Epithelial cell of prostate (primary cell): ENCODE measurements around the gene RAI1.

Source experiments
- DNase-seq: peaks from one replicate; pipeline ENCODE4 v3.0.0-alpha.2; 2011; ENCODE audit warnings: low read depth, low spot score
- H3K27ac ChIP-seq: fragments of 450-650 bp; 2 replicates; pipeline ENCODE4 v1.5.1; 2017; ENCODE audit warnings: mild to moderate bottlenecking

Gene RAI1

DNA sequence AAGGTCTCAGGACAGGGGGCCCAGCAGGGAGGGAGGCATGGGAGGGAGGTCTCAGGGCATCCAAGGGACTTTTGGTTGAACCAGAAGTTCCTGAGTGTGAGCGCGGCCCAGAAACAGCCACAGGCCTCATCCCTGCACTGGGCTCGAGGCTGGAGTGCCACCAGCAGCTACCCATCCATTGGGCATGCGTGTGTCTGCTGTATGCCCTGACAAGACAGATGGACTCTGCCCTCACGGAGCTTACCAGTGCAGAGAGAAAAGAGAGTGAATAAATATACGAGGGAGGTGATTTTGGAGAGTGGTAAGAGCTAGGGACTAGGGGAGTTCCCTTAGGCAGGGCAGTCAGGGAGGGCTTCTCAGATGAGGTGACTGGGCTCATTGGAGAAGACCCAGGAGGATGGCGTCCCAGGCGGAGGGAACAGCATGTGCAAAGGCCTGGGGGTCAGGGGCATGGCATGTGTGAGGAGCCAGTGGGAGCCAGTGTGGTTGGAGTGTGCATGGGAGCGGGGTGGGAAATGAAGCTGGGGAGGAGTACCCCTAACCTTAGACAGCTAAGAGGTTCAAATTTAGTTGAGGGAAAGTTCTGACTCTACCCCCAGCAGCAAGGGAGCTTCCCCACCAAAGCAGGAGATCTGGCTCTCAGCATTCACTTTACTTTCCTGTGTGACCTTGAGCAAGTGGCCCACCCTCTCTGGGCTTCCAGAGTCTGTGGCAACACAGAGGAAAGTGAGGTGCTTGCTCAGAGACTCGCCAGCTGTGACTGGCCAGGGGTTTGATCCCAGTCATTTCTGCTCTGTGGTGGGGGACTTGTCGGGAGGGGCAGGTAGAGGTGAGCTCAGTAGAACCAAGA lies 80.9 kb downstream of the RAI1 start:
- no peak overlapping the region for H3K27ac ChIP-seq
- DNase-seq: no peak

DNA sequence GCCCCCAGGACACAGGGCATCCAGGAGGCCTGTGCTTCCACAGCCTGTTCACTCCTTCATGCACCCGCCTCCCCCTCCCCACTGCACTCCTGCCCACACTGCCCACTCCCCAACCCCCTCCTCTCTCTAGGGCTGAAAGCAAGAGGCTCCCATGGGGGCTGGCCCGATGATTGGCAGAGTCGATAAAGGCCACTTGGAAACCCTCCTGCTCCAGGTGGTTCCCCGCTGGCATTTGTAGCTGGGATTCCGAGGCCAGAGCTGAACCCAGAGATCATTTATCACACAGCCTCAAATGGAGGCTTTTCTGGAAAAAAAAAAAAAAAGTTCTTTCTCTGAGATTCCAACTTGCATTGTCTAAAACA lies 81.5 kb downstream of the RAI1 start:
- no peak for DNase-seq

DNA sequence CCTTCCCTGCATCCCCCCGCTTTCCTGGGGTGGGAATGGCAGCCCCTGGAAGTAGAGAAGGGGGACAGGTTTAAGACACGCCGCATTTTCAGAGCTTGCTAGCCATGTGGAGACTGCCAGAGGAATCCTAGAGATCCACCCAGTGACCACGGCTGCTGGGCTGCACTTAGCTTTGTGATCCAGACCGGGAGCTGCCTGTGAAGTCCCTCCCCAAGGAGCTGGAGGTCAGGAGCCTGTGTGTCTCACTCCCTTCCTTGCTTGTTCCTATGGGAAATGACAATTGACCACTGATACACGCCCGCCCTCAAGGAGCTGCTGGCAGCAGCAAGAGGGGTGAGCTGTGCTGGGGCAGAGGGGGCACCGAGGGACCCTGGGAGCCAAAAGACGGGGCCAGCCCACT lies 81.9 kb downstream of the RAI1 start:
- no peak for DNase-seq
- H3K27ac ChIP-seq: no peak overlapping the region

More for the DNA sequence above, 81.5 kb downstream of the RAI1 start:
- H3K27ac ChIP-seq: no peak overlapping the region

DNA sequence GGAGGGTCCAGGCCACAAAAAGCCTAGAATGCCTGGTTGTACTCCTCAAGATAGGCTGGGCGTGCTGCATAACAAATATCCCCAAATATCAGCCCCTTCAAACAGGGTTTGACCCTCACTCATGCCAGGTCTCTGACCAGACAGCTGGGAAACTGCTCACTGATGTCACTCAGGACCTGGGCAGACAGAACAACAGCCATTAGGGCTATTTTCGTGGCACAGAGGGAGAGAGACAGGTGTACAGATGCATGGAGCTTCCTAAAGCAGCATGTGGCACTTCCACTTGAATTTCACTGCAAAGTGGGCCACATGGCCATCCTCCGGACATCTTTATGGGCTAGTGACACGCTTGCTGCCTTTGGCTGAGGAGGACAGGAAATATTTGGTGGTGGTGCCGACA lies 82.5 kb downstream of the RAI1 start:
- H3K27ac ChIP-seq: no peak overlapping the region
- no peak for DNase-seq

DNA sequence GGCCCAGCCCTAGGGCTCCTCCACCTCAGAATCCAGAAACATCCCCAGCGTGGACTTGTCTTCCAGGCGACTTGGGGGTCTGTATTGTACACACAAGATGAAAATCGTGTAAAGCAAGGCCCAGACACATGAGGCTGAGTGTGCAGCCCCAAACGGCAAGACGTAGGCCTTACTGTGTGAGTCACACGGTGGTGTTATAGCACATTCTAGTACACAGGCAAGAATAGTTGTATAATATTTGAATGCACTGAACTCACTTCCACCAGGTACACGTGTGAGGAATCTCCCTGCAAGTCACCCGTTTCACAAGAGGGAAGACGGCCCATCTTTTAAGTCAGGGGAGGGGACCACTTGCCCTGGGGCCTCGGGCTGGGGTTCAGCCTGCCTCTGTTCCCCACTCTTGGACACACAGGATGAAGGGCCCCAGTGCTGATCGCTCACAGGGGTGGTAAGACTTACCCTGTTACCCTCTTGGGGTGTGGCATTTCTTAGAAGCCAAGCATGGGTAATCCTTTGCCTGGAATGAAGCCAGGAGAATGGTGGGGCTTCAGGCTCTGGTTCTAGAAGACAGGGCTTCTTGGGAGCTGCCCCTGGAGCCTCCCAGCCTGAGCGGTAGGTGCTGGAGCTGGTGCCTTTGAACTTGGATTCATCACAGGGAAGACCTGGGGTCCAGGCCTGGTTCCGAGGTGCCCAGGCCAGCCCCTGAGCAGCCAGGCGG lies 84.3 kb downstream of the RAI1 start:
- DNase-seq: no peak
- H3K27ac ChIP-seq: peak overlapping the region; percentile 34

DNA sequence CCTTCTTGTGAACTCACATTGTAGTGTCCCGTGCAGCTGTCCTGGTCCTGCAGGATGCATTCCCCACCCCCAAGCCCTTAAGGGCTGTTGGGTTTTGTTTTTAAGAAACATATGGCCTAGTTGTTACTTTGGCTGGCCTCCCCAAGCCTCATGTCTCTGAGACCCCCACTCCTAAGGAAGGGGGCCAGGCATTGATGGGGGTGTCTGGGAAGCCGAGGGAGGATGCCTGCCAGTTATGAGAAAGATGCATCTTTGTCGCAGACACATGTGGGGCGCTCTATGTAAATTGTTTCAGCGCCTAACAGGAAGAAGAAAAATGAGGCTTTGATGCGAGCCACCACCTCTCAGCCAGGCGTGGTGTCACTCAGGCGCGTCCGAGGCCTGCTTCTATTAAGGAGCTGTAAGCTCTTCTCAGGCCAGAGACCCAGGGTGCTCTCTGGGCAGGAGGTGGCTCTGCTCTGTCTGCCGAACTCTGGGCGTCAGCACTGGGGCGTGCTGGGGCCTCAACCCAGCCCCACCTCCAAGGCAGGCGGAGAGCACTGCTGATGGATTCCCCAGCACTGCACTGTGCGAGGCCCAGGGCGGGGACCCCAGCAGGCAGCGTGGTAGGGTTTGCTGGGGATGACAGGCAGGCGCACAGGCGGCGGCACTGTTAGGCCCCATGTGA lies 85.0 kb downstream of the RAI1 start:
- H3K27ac ChIP-seq: peak overlapping the region; percentile 34
- no peak for DNase-seq

DNA sequence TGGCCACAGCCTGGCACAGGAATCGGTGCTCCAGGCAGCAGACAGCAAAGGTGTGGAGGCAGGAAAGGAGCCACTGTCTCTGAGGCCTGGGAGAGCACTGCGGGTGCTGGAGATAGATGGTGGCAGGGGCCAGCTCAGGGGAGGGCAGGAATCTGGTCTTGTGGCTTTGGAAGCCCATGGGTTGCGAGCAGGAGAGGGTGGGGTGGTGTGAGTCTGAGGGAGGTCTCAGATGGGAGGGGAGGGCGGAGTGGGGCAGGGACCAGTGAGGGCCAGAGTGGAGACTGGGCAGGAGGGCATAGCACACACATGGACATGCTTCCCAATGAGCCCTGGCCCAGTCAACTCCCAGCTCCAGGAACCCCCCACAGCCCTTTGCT lies 85.5 kb downstream of the RAI1 start:
- no peak for DNase-seq
- H3K27ac ChIP-seq: no peak overlapping the region

DNA sequence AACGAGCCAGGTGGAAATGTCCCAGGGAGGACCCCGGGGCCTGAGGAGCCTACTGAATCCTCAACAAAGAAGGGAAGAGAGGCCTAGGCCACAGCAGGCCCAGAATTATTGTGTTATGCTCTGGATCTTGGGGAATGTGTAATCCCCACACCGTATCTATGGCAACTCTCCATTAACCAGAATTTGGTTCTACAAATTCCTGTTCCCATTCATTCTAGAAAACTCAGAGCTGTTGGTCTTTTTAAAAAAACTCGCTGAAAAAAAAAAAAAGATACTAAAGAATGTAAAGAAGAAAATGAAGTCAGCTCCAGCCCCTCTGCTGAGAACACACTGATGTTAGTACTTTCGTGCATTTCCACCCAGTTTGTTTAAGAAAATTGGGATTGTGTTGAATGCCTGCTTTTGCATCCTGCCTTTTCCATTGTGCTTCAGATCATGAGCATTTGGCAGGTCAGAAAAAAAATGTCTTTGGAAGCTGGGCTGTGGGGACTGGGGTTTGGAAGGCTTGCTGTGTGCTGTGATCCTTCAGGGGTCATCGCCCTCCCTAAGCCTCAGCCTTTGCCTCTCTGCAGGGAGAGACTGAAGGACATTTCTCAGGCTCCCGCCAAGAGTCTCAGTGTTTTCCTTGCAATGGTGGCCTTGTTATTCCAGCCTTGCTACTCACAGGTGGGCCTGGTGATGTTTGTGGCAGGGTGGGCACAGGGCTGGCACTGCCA lies 86.1 kb downstream of the RAI1 start:
- H3K27ac ChIP-seq: no peak overlapping the region
- no peak for DNase-seq

DNA sequence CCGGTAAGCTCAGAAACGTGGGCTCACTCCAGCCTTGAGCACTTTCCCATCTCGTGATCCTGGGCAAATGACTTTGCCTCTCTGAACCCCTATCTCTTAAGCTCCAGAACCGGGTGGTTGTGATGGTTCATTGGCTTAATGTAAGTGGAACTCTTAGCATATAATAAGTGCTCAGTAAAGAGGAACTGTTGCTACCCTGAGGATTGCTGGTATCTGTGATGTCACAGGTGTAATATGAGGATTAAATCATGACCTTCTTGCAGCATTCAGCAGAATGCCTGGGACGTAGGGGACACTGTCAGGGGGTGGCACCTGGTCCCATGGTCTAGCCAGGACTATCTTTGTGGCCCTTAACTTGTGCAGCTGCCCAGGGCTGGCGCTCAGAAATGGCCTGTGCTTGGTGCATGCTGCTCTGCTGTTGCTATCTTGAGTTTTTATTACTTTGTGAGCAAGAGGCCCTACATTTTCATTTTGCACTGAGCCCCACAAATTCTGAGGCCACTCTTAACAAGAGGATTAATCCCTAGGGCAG lies 86.7 kb downstream of the RAI1 start:
- no peak for DNase-seq
- no peak overlapping the region for H3K27ac ChIP-seq

DNA sequence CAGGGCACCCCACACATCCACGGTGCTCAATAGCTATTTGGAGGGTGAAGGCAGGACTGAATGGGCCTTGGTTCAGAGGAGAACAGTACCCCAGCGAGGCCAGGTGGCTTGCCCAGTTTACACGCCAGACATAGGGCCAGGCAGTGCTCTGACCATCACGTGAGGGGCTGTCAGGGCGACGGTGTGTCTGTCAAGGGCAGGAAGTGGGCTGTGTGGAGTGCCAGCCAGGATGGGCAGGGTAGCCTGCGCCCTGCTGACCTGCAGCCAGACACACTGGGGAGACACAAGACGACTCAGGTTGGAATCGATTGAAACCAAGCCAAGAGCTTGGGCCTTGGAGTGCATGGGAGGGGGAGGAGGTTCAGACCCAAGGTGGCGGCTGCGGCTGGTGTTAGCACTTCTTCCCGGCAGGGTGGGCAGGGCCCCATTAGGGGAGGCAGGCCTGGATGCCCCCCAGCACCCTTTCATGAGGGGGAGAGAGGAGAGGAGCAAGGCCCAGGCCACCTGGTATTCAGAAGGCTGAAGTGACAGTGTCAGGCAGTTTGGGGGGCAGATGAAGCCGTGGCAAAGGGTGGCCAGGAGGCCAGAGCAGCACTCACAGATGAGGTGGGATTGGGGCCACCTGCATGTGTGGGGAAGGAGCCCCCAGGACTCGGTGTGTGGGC lies 87.3 kb downstream of the RAI1 start:
- DNase-seq: no peak
- H3K27ac ChIP-seq: no peak overlapping the region

DNA sequence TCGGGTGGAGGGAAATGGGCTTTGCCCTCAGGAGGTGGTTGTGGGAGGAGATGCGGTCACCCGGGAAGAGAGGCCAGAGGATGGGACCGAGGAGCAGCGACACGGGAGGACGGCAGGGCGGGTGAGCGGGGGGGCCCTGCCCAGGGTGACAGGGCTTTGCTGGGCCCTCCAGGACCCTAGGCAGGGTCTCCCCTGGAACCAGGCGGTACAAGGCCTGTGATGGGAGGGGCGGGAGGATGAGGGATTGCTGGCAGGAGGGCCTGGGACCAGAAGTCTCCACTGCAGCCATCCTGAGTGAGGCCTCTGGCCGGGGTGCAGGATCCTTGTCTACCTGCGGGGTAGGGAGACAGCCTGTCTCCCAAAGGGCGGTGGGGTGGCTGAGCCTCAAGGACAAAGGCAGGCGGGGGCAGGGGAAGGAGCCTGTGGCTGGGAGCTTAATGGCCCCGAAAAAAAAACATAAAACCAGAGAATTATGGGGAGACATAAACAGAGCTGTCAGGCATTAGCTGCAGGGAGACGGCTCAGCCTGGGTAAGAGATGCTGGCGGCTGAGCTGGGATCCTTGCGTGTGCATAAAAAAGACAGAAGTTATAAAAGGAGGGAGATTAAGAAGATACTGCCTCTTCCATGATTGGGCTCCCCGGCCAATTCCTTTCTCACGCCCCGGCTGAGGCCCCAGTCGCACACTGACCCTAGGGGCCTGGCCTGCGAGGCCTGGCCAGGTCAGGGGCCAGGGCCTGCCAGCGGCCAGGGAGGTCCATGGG lies 88.8 kb downstream of the RAI1 start:
- H3K27ac ChIP-seq: no peak overlapping the region
- no peak for DNase-seq

DNA sequence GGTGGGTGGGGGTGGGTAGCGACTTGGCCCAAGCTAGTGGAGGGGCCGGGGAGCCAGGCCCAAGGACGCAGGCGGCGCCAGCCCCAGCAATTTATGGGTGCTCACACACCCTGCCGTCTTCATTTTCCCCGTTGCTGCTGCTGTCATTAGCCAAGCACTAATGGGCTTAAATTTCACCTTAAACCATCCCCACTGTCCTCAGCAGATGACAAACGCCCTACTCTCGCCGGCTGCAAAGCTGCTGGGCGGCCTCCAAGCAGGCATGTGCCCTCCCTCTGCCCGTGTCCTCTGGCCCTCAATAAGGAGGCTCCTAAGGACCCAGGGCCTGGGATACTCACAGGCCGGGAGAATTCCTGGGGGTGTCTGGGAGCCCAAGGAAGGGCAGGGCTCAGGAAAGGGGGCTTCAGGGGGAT lies 89.4 kb downstream of the RAI1 start:
- no peak overlapping the region for H3K27ac ChIP-seq
- no peak for DNase-seq

DNA sequence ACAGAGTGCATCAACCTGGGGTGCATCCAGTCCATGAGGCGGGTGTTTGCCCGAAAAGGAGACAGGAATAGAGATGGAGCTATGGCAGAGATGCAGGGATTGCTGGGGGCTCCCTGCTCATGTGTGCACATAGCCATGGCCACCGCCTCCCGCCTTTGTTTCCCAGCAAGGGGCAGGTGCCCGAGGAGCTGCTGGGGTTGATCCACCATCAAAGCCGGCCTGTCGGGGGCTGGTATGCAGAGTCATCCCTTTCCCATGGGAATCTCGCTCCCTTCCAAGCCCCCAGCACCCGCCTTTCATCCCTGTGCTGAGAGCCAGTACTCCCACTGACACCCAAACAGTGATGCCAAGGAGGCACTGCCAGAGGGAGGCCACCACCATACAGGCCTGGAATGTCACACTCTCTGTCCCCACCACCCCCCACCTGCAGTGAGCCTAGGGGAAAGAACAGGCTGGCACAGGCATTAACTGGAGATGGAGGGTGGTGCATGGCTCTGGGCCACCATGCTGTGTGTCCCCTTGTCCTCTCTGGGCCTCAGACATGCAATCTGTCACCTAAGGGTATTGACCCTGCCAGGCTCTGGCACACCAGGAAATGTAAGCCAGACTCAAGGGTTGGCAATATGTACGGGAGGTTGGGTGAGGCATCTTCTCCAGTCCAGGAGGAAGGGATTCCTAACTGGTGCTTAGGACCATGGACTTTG lies 90.4 kb downstream of the RAI1 start:
- DNase-seq: no peak
- H3K27ac ChIP-seq: no peak overlapping the region

DNA sequence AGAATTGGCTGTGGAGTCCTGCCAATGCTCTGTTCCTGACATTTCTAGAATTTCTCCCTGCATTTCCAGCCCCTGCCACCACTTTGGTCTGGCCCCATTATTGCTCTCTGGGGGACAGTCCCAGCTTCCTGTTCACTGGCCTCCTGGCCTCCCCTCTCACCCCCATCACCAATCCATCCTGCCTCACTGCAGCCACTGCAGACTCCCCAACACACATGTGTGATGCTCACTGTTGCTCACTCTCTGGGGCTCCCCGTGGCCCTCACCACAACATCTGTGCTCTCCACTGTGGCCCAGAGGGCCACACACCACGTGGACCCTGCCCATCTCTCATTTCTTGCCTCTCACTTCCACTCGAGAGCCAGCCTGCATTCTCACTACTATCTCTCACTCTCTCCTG lies 91.0 kb downstream of the RAI1 start:
- H3K27ac ChIP-seq: no peak overlapping the region
- DNase-seq: no peak

DNA sequence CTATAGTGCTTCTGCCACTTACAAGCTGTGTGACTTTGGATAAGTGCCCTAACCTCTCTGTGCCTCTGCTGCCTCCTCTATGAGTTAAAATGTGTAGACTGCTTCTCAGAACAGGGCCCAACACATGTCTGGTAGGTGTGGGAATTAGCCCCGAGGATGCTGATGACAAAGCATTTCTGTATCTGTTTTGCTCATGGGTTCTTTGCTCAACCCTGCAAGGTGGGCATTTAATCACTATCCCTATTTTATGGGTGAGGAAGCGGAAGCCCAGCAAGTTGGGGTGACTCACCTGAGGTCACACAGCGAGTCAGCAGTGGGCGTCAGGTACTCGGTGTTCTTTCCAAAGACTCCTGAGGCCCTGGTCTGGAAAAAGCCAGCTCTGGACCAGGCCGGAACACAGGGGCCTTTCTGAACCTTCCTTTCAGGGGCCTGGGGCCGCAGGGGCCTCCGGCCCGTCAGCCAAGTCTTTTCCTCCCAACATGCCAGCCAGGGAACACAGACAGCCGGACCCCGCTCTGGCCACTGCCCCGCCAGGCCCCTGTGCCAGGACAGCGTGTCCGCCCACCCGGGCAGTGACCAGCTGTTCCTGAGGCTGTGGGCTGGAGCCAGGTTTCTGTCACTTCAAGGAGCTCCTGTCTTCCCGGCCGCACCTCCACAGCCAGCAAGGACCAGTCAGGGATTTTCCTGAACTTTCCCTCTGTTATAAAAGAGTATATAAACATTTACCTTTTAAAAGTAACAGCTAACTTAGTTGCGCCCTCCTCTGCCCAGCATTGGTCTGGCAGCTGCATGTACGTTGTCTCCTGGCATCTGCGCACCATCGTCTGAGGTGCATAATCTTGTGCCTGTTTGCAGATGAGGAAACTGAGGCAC lies 93.0 kb downstream of the RAI1 start:
- DNase-seq: peak; percentile 90
- peak overlapping the region; percentile 97 for H3K27ac ChIP-seq

DNA sequence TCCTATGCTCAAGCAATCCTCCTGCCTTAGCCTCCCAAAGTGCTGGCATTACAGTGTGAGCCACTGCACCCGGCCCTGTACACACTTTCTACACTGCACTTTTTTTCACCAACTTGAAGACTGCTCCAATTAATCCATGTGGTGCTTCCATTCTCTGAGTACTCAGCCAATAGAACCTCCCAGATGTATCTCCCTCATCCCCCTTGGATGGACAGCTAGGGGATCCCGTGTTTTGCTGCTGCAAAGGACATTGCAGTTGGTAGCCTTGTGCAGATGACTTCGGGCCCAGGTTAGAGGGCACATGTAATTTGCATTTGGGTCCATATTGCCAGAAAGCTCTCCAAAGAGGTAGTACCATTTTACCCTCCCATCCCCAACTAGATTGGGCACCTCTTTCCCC lies 95.6 kb downstream of the RAI1 start:
- no peak for DNase-seq
- H3K27ac ChIP-seq: no peak overlapping the region

DNA sequence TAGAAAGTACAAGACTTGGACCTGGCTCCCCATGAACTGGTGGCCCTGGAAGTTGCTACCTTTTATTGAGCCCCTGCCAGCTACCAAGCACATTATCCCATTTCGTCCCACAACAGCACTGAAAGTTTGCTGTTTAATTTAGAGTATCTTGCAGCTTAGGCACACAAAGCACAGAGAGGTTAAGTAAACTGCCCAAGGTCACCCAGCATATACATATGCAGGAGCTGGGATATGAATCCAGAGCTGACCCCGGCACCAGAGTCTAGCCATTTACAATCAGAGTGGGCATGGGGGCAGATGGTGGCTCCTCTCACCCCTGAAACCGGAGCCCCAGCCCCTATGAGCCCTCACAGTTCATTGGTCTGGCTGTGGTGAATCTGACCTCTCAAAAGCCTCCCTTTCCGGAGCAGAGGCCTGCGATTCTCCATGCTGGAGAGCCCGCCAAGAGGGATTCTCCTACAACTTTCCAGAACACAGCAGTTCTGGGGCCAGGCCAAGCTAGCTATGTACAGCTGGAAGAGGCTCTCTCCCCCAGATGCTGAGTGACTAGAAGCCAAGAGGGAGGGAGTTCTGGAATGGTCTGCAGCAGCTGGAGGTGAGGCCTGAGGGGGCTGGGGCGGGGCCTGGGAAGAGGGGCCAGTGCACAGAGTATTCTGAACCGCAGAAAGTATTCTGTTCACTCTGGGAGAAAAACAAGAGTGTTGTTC lies 97.2 kb downstream of the RAI1 start:
- no peak overlapping the region for H3K27ac ChIP-seq
- DNase-seq: no peak
